ENCODE data around the gene DCBLD1. TPM values are rescaled to one million over a fixed set of nuclear protein-coding genes. Genes with fewer than 3 reads are reported as not detected.

DCBLD1 gene
- total RNA-seq, 1 experiment from 2014 or later, result 1.5 TPM

DNA sequence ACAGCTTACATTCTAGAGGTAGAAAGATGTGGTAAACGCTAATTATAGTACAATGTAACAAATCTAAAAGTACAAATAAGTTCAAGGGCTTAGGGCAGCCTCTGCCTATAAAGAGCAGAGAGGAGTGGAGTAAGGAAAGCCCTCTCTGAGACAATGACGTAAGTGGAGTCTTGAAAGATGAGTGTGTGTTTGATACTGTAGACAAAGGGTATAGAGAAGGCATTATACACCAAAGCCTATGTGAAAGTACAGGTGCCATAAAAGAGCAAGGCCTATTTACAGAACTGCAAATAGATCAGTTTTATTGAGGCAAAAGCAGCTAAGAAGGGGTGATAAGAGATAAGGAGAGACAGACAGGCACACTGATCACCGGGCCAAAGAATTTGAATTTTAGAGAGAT lies 108.9 kb downstream of the DCBLD1 start:
- no peak for TF ChIP-seq EZH2 (IDR thresholded peaks at IDR 0.05; ENCODE audit: borderline replicate concordance, low read depth, low read length, poor library complexity, severe bottlenecking)
- TF ChIP-seq CTCF (conservative IDR thresholded peaks at IDR 0.05; ENCODE audit: low read depth, low read length), result no peak
- no peaks in the 10 kb centered on the region for H3K27me3 ChIP-seq (replicated peaks; ENCODE audit: insufficient read depth, low read depth, low read length, poor library complexity)
- intact Hi-C loops (cut with micrococcal nuclease; ENCODE audit: unreplicated experiment), result no loop called here
- H3K9me3 ChIP-seq (ENCODE audit: low read depth, low read length, poor library complexity, severe bottlenecking), result no peaks in the 10 kb centered on the region
- peaks cover 8% of the 10 kb centered on the region for H3K36me3 ChIP-seq (ENCODE audit: insufficient read depth, low read length, poor library complexity, severe bottlenecking)
- no peak overlapping the region for H3K27ac ChIP-seq (ENCODE audit: low read depth, low read length, poor library complexity, severe bottlenecking)
- ChIA-PET POLR2A (ENCODE audit: low non-redundant PET) (no interaction called here), CTCF (no interaction called here)
- BruUV-seq (replicated peaks), result no TSS peak
- no peak overlapping the region for H3K4me3 ChIP-seq (ENCODE audit: low read depth, low read length, poor library complexity, severe bottlenecking)
- DNase-seq (ENCODE audit: low spot score), result no peak
- no peaks in the 10 kb centered on the region for H3K4me1 ChIP-seq (ENCODE audit: insufficient read depth, low read length, poor library complexity, severe bottlenecking)

GRCh38 chr6:117592983-117593759 lies 110.7 kb downstream of the DCBLD1 start:
- no peaks in the 10 kb centered on the region for H3K9me3 ChIP-seq (ENCODE audit: low read depth, low read length, poor library complexity, severe bottlenecking)
- H3K4me1 ChIP-seq (ENCODE audit: insufficient read depth, low read length, poor library complexity, severe bottlenecking), result no peaks in the 10 kb centered on the region
- peaks cover 19% of the 10 kb centered on the region for H3K36me3 ChIP-seq (ENCODE audit: insufficient read depth, low read length, poor library complexity, severe bottlenecking)
- intact Hi-C loops (cut with micrococcal nuclease; ENCODE audit: unreplicated experiment), result no loop called here
- no peaks in the 10 kb centered on the region for H3K27me3 ChIP-seq (replicated peaks; ENCODE audit: insufficient read depth, low read depth, low read length, poor library complexity)
- no peak for TF ChIP-seq CTCF (conservative IDR thresholded peaks at IDR 0.05; ENCODE audit: low read depth, low read length)
- no peak for TF ChIP-seq EZH2 (IDR thresholded peaks at IDR 0.05; ENCODE audit: borderline replicate concordance, low read depth, low read length, poor library complexity, severe bottlenecking)
- no peak overlapping the region for H3K27ac ChIP-seq (ENCODE audit: low read depth, low read length, poor library complexity, severe bottlenecking)
- ChIA-PET CTCF (no interaction called here), POLR2A (ENCODE audit: low non-redundant PET) (interaction anchor here (0.6 kb wide), 1 partner anchor 32 kb away, joined by 3 read pairs; no protein-coding TSS in a partner anchor)
- no peak overlapping the region for H3K4me3 ChIP-seq (ENCODE audit: low read depth, low read length, poor library complexity, severe bottlenecking)
- no peak for DNase-seq (ENCODE audit: low spot score)
- BruUV-seq (replicated peaks), result no TSS peak

DNA sequence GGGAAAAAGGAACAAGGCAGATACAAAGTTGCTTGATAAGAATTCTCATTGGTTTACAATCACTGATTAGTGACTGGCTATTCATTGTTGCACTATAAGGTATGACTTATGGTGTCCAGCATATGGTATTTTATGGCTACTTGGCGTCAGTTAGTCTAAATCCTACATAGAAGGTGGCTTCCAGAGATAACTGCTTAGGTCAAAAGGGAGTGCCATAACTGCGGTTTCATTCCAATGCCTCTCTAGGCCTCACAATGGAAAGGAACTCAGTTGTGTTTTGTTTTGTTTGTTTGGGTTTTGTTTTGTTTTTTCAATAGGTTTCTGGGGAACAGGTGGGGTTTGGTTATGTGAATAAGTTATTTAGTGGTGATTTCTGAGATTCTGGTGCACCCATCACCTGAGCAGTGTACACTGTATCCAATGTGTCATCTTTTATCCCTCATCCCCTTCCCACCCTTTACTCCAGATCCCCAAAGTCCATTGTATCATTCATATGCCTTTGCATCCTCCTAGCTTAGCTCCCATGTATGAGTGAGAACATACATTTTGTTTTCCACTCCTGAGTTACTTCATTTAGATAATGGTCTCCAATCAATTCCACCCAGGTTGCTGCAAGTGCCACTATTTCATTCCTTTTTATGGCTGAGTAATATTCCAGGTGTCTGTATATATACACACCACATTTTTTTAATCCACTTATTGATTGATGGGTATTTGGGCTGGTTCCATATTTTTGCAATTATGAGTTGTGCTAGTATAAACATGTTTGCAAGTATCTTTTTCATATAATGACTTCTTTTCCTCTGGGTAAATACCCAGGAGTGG lies 112.8 kb downstream of the DCBLD1 start:
- TF ChIP-seq EZH2 (IDR thresholded peaks at IDR 0.05; ENCODE audit: borderline replicate concordance, low read depth, low read length, poor library complexity, severe bottlenecking) (no peak), CTCF (conservative IDR thresholded peaks at IDR 0.05; ENCODE audit: low read depth, low read length) (no peak)
- no peaks in the 10 kb centered on the region for H3K9me3 ChIP-seq (ENCODE audit: low read depth, low read length, poor library complexity, severe bottlenecking)
- no peak for DNase-seq (ENCODE audit: low spot score)
- H3K4me3 ChIP-seq (ENCODE audit: low read depth, low read length, poor library complexity, severe bottlenecking), result no peak overlapping the region
- no peak overlapping the region for H3K27ac ChIP-seq (ENCODE audit: low read depth, low read length, poor library complexity, severe bottlenecking)
- no TSS peak for BruUV-seq (replicated peaks)
- peaks cover 10% of the 10 kb centered on the region for H3K4me1 ChIP-seq (ENCODE audit: insufficient read depth, low read length, poor library complexity, severe bottlenecking)
- no peaks in the 10 kb centered on the region for H3K27me3 ChIP-seq (replicated peaks; ENCODE audit: insufficient read depth, low read depth, low read length, poor library complexity)
- peaks cover 12% of the 10 kb centered on the region for H3K36me3 ChIP-seq (ENCODE audit: insufficient read depth, low read length, poor library complexity, severe bottlenecking)
- ChIA-PET POLR2A (ENCODE audit: low non-redundant PET) (no interaction called here), CTCF (no interaction called here)
- intact Hi-C loops (cut with micrococcal nuclease; ENCODE audit: unreplicated experiment), result no loop called here

Measured in A673 (cell line).